ENCODE results near the gene FAU.

GRCh38 chr11:65083134-65083833 lies 38.6 kb downstream of the FAU start:
- TF ChIP-seq CTCF (IDR thresholded peaks at IDR 0.05) = no peak
- TF ChIP-seq BHLHE40 (IDR thresholded peaks at IDR 0.05; ENCODE audit: low read depth, low read length) = no peak
- no peak for TF ChIP-seq MAX (IDR thresholded peaks at IDR 0.05)
- no peak for TF ChIP-seq EP300 (IDR thresholded peaks at IDR 0.05)

Measured in A549 (cell line).